B cell (primary cell): ENCODE measurements around the gene CACNG8.

Experiments
- EZH2 ChIP-seq: IDR thresholded peaks from 2 replicates; pipeline ENCODE4 v1.6.1; 2012; ENCODE audit warnings: borderline replicate concordance, low read depth, mild to moderate bottlenecking, moderate library complexity, low read length; ENCODE audit not compliant: insufficient read depth, poor library complexity, severe bottlenecking
- TF ChIP-seq, protein P1 (sequence below): fragments of 200-600 bp; IDR thresholded peaks from one replicate; pipeline ENCODE4 v1.8.0; 2022; ENCODE audit warnings: antibody characterized with exemption, mild to moderate bottlenecking

DNA sequence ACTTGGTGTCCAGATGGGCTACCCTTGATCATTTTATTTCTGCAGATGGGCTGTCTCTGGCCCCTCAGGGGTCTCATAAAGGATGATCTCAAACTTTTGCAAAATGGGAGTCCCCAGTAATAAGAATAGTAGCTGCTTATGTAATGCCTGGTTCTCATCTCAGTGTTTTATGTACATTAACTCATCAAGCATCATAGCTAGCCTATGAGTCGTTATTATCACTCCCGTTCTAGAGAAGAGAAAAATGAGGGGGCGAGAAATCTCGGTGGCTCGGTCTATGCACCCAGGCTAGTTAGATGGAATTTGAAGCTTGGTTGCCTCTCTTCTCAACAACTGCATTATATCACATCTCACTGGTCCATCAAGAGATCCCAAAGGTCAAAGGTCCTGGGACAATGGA is 32.1 kb downstream of the CACNG8 start:
- TF ChIP-seq, protein P1, sequence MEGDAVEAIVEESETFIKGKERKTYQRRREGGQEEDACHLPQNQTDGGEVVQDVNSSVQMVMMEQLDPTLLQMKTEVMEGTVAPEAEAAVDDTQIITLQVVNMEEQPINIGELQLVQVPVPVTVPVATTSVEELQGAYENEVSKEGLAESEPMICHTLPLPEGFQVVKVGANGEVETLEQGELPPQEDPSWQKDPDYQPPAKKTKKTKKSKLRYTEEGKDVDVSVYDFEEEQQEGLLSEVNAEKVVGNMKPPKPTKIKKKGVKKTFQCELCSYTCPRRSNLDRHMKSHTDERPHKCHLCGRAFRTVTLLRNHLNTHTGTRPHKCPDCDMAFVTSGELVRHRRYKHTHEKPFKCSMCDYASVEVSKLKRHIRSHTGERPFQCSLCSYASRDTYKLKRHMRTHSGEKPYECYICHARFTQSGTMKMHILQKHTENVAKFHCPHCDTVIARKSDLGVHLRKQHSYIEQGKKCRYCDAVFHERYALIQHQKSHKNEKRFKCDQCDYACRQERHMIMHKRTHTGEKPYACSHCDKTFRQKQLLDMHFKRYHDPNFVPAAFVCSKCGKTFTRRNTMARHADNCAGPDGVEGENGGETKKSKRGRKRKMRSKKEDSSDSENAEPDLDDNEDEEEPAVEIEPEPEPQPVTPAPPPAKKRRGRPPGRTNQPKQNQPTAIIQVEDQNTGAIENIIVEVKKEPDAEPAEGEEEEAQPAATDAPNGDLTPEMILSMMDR, result no peak
- no peak for TF ChIP-seq EZH2
